Testis (tissue), 2 donors: ENCODE measurements around the gene PLEKHM2.

Source experiments
- CTCF ChIP-seq, 3 experiments: fragments of 450-650 bp in 2 of 3; fragments of 200-600 bp in 1 of 3; sonication (generic) in 1 of 3; IDR thresholded peaks; one replicate each; pipeline ENCODE4 v1.5.1; 2016 to 2019; ENCODE audit warnings: antibody characterized with exemption in 3 of 3, mild to moderate bottlenecking in 2 of 3, moderate library complexity in 1 of 3
- POLR2A ChIP-seq: fragments of 450-650 bp; IDR thresholded peaks from one replicate; pipeline ENCODE4 v1.6.1; 2017; ENCODE audit warnings: antibody characterized with exemption, mild to moderate bottlenecking, moderate library complexity

GRCh38 chr1:15767941-15768340, 83.8 kb downstream of the PLEKHM2 start:
- no peak for TF ChIP-seq CTCF (IDR thresholded peaks at IDR 0.05)
- TF ChIP-seq POLR2A, result no peak
